Duodenal mucosa (tissue), 2 donors: ENCODE measurements around the gene POLR1B.
A peak's percentile ranks its signal among the peaks of the same experiment; 100 is the strongest.
"Not testable (repeated sequence)": the region's sequence is repeated elsewhere in the genome, so short reads cannot be mapped to it uniquely, and the experiment has no call there.

Source experiments
- H3K27ac ChIP-seq: one replicate; pipeline ENCODE4 v1.7.0; 2013; ENCODE audit warnings: low read depth, low read length
- H3K27me3 ChIP-seq, 2 donors: one replicate each; pipeline ENCODE4 v1.7.0; 2013; ENCODE audit warnings: low read length in 2 of 2, control low read depth in 1 of 2; ENCODE audit not compliant: insufficient read depth in 2 of 2, control insufficient read depth in 1 of 2
- H3K36me3 ChIP-seq, 2 donors: one replicate each; pipeline ENCODE4 v1.7.0; 2013; ENCODE audit warnings: low read length in 2 of 2, control low read depth in 1 of 2; ENCODE audit not compliant: insufficient read depth in 2 of 2, control insufficient read depth in 1 of 2
- H3K4me1 ChIP-seq, 2 donors: one replicate each; pipeline ENCODE4 v1.7.0; 2013; ENCODE audit warnings: low read length in 2 of 2, control low read depth in 1 of 2; ENCODE audit not compliant: insufficient read depth in 2 of 2, control insufficient read depth in 1 of 2
- H3K4me3 ChIP-seq, 2 donors: one replicate each; pipeline ENCODE4 v1.7.0; 2013; ENCODE audit warnings: low read length in 2 of 2, low read depth in 1 of 2
- H3K9ac ChIP-seq, 2 donors: one replicate each; pipeline ENCODE4 v1.7.0; 2013; ENCODE audit warnings: low read length in 2 of 2, low read depth in 1 of 2
- H3K9me3 ChIP-seq, 2 donors: one replicate each; pipeline ENCODE4 v1.7.0; 2013; ENCODE audit warnings: low read length in 2 of 2, control low read depth in 1 of 2; ENCODE audit not compliant: control insufficient read depth in 1 of 2

The POLR1B gene

GRCh38 chr2:112540906-112541305 lies 1.4 kb upstream of the POLR1B start:
- Histone ChIP-seq H3K4me1 (peaks cover 15 to 16% of the 10 kb centered on the region in 2 donors), H3K9ac (no peak overlapping the region), H3K27ac (no peak overlapping the region), H3K36me3 (no peaks in the 10 kb centered on the region), H3K27me3 (no peaks in the 10 kb centered on the region), H3K9me3 (no peaks in the 10 kb centered on the region), H3K4me3 (peak overlapping the region in 1 of 2 donors; percentile 78)

- Histone ChIP-seq H3K27me3 (no peaks in the 10 kb centered on the region), H3K9ac (peak overlapping the region; percentile 68 to 71), H3K4me3 (peak overlapping the region; percentile 78 to 98), H3K36me3 (peaks cover 0 to 3% of the 10 kb centered on the region in 2 donors), H3K4me1 (peaks cover 15 to 16% of the 10 kb centered on the region in 2 donors), H3K27ac (peak overlapping the region; percentile 77), H3K9me3 (no peaks in the 10 kb centered on the region)
These were observed 746 bp upstream of the POLR1B start for GRCh38 chr2:112541315-112542122.

GRCh38 chr2:112542984-112543661 lies 858 bp downstream of the POLR1B start:
- Histone ChIP-seq H3K27me3 (no peaks in the 10 kb centered on the region), H3K36me3 (peaks cover 13 to 18% of the 10 kb centered on the region in 2 donors), H3K27ac (no peak overlapping the region), H3K9me3 (no peaks in the 10 kb centered on the region), H3K4me1 (peaks cover 15 to 16% of the 10 kb centered on the region in 2 donors), H3K9ac (peak overlapping the region; percentile 68 to 71), H3K4me3 (peak overlapping the region; percentile 78 to 98)

- Histone ChIP-seq H3K4me1 (peaks cover 9 to 15% of the 10 kb centered on the region in 2 donors), H3K27me3 (no peaks in the 10 kb centered on the region), H3K9ac (no peak overlapping the region), H3K27ac (no peak overlapping the region), H3K4me3 (no peak overlapping the region), H3K9me3 (no peaks in the 10 kb centered on the region), H3K36me3 (peaks cover 30 to 53% of the 10 kb centered on the region in 2 donors)
These were observed 5.1 kb downstream of the POLR1B start for GRCh38 chr2:112547333-112547732.

GRCh38 chr2:112548980-112549379 lies 6.7 kb downstream of the POLR1B start:
- Histone ChIP-seq H3K9me3 (no peaks in the 10 kb centered on the region), H3K36me3 (peaks cover 38 to 68% of the 10 kb centered on the region in 2 donors), H3K27me3 (no peaks in the 10 kb centered on the region), H3K9ac (no peak overlapping the region), H3K4me3 (no peak overlapping the region), H3K27ac (no peak overlapping the region), H3K4me1 (no peaks in the 10 kb centered on the region)

- Histone ChIP-seq H3K27me3 (no peaks in the 10 kb centered on the region), H3K9ac (no peak overlapping the region), H3K27ac (no peak overlapping the region), H3K9me3 (no peaks in the 10 kb centered on the region), H3K4me3 (no peak overlapping the region), H3K36me3 (peaks cover 17 to 76% of the 10 kb centered on the region in 2 donors), H3K4me1 (no peaks in the 10 kb centered on the region)
These were observed 23.8 kb downstream of the POLR1B start for GRCh38 chr2:112566104-112566503.

GRCh38 chr2:112566508-112566907 lies 24.2 kb downstream of the POLR1B start:
- H3K27me3 ChIP-seq, H3K4me1 ChIP-seq, H3K27ac ChIP-seq, H3K4me3 ChIP-seq, H3K9ac ChIP-seq, H3K9me3 ChIP-seq: not testable (repeated sequence)
- peaks cover 15 to 76% of the 10 kb centered on the region in 2 donors for H3K36me3 ChIP-seq

- Histone ChIP-seq H3K27me3 (no peaks in the 10 kb centered on the region), H3K36me3 (peaks cover 38 to 91% of the 10 kb centered on the region in 2 donors), H3K9ac (no peak overlapping the region)
These were observed 29.7 kb downstream of the POLR1B start for GRCh38 chr2:112572005-112572404.

GRCh38 chr2:112577756-112578155 lies 35.5 kb downstream of the POLR1B start:
- Histone ChIP-seq H3K9me3 (no peaks in the 10 kb centered on the region), H3K4me1 (no peaks in the 10 kb centered on the region), H3K27ac (no peak overlapping the region), H3K9ac (no peak overlapping the region), H3K4me3 (no peak overlapping the region), H3K27me3 (no peaks in the 10 kb centered on the region), H3K36me3 (peaks cover 16 to 40% of the 10 kb centered on the region in 2 donors)

More at GRCh38 chr2:112572005-112572404, 29.7 kb downstream of the POLR1B start:
- Histone ChIP-seq H3K27ac (no peak overlapping the region), H3K4me1 (no peaks in the 10 kb centered on the region), H3K4me3 (no peak overlapping the region), H3K9me3 (no peaks in the 10 kb centered on the region)

GRCh38 chr2:112579241-112579640 lies 37.0 kb downstream of the POLR1B start:
- Histone ChIP-seq H3K9ac (no peak overlapping the region), H3K36me3 (peaks cover 11 to 27% of the 10 kb centered on the region in 2 donors), H3K27me3 (no peaks in the 10 kb centered on the region), H3K4me3 (no peak overlapping the region), H3K9me3 (no peaks in the 10 kb centered on the region), H3K4me1 (peaks cover 6 to 9% of the 10 kb centered on the region in 2 donors), H3K27ac (no peak overlapping the region)
